HEK293 (cell line): ENCODE results near the gene KRT16.

Experiments
- CTCF ChIP-seq: fragments of 450-650 bp; formaldehyde crosslinking; IDR thresholded peaks from 2 replicates; pipeline ENCODE4 v1.5.1; 2016; ENCODE audit warnings: missing biosample characterization, missing genetic modification characterization
- PRDM4 ChIP-seq: fragments of 450-650 bp; formaldehyde crosslinking; IDR thresholded peaks from 2 replicates; pipeline ENCODE4 v1.5.1; 2017; ENCODE audit warnings: missing biosample characterization, missing genetic modification characterization
- REST ChIP-seq: fragments of 450-650 bp; formaldehyde crosslinking; IDR thresholded peaks from 2 replicates; pipeline ENCODE4 v1.5.1; 2016; ENCODE audit warnings: missing biosample characterization, missing genetic modification characterization
- SETDB1 ChIP-seq: IDR thresholded peaks from one replicate; pipeline ENCODE4 v1.6.1; 2017; ENCODE audit warnings: mild to moderate bottlenecking, low read length, moderate library complexity, mixed read lengths; ENCODE audit not compliant: insufficient read length
- ZNF2 ChIP-seq: fragments of 450-650 bp; formaldehyde crosslinking; IDR thresholded peaks from 2 replicates; pipeline ENCODE4 v1.5.1; 2016; ENCODE audit warnings: missing biosample characterization, missing genetic modification characterization
- ZNF23 ChIP-seq: fragments of 450-650 bp; formaldehyde crosslinking; IDR thresholded peaks from 2 replicates; pipeline ENCODE4 v1.5.1; 2016; ENCODE audit warnings: missing biosample characterization, missing genetic modification characterization, borderline replicate concordance
- ZNF558 ChIP-seq: fragments of 450-650 bp; formaldehyde crosslinking; IDR thresholded peaks from 2 replicates; pipeline ENCODE4 v1.5.1; 2016; ENCODE audit warnings: missing biosample characterization, missing genetic modification characterization
- ZSCAN18 ChIP-seq: fragments of 450-650 bp; formaldehyde crosslinking; IDR thresholded peaks from 2 replicates; pipeline ENCODE4 v1.5.1; 2016; ENCODE audit warnings: missing biosample characterization, missing genetic modification characterization
- ZSCAN5A ChIP-seq: fragments of 450-650 bp; formaldehyde crosslinking; IDR thresholded peaks from 2 replicates; pipeline ENCODE4 v1.5.1; 2016; ENCODE audit warnings: missing biosample characterization, missing genetic modification characterization

- TF ChIP-seq ZNF558 (tag by site-specific recombination) (no peak), ZSCAN18 (no peak), CTCF (tag by site-specific recombination) (no peak), SETDB1 (no peak), ZNF2 (tag by site-specific recombination) (no peak), ZNF23 (tag by site-specific recombination) (no peak), ZSCAN5A (no peak), REST (no peak), PRDM4 (tag by site-specific recombination) (no peak)
These were observed 39.3 kb upstream of the KRT16 start for GRCh38 chr17:41651625-41652460.
